ENCODE data around the gene PDHX. TPM values are rescaled to one million over a fixed set of nuclear protein-coding genes. Genes with fewer than 3 reads are reported as not detected.
A peak's percentile ranks its signal among the peaks of the same experiment; 100 is the strongest.

PDHX gene
- total RNA-seq, 1 donor from 2014 or later: 44.0 TPM

GRCh38 chr11:34976496-34977088 is 60.2 kb downstream of the PDHX start:
- Histone ChIP-seq H3K9ac (ENCODE audit: low read length) (peak overlapping the region; percentile 68), H3K36me3 (ENCODE audit: insufficient read depth, low read length) (peaks cover 3% of the 10 kb centered on the region), H3K79me2 (ENCODE audit: insufficient read depth, low read length) (no peaks in the 10 kb centered on the region), H3K27me3 (ENCODE audit: insufficient read depth, low read length) (no peaks in the 10 kb centered on the region), H3K4me2 (ENCODE audit: low read length) (peak overlapping the region; percentile 78), H3K9me3 (ENCODE audit: insufficient read depth, low read depth, low read length) (no peaks in the 10 kb centered on the region), H3K27ac (ENCODE audit: low read depth, low read length) (peak overlapping the region; percentile 89), H4K20me1 (ENCODE audit: insufficient read depth, low read length) (no peaks in the 10 kb centered on the region), H3K4me3 (ENCODE audit: insufficient read depth, low read depth, low read length) (peak overlapping the region; percentile 4), H2AFZ (ENCODE audit: low read depth, low read length) (no peak overlapping the region), H3K4me1 (ENCODE audit: insufficient read depth, low read length) (peaks cover 41% of the 10 kb centered on the region)
- H3K4me3 Mint-ChIP-seq (ENCODE audit: unreplicated experiment): no peak overlapping the region
- no peaks in the 10 kb centered on the region for H3K9me3 Mint-ChIP-seq (ENCODE audit: unreplicated experiment)
- FAIRE-seq (peak; percentile 34), DNase-seq (ENCODE audit: low read depth) (peak; percentile 51)
- peak overlapping the region; percentile 93 for H3K27ac Mint-ChIP-seq (ENCODE audit: unreplicated experiment)
- peaks cover 35% of the 10 kb centered on the region for H3K4me1 Mint-ChIP-seq (ENCODE audit: low read depth, unreplicated experiment)
- peaks cover 9% of the 10 kb centered on the region for H3K36me3 Mint-ChIP-seq (ENCODE audit: low read depth, unreplicated experiment)
- TF ChIP-seq EZH2 (IDR thresholded peaks at IDR 0.05; ENCODE audit: insufficient read depth, low read length) (no peak), CTCF (IDR thresholded peaks at IDR 0.05; ENCODE audit: insufficient read depth, low read depth, low read length) (no peak)
- H3K27me3 Mint-ChIP-seq (ENCODE audit: low read depth, unreplicated experiment): no peaks in the 10 kb centered on the region

GRCh38 chr11:34977089-34977912 is 60.9 kb downstream of the PDHX start:
- Histone ChIP-seq H3K36me3 (ENCODE audit: insufficient read depth, low read length) (peaks cover 3% of the 10 kb centered on the region), H3K4me2 (ENCODE audit: low read length) (peak overlapping the region; percentile 78), H4K20me1 (ENCODE audit: insufficient read depth, low read length) (no peaks in the 10 kb centered on the region), H3K4me1 (ENCODE audit: insufficient read depth, low read length) (peaks cover 41% of the 10 kb centered on the region), H3K9ac (ENCODE audit: low read length) (peak overlapping the region; percentile 68), H2AFZ (ENCODE audit: low read depth, low read length) (no peak overlapping the region), H3K4me3 (ENCODE audit: insufficient read depth, low read depth, low read length) (peak overlapping the region; percentile 4), H3K9me3 (ENCODE audit: insufficient read depth, low read depth, low read length) (no peaks in the 10 kb centered on the region), H3K27me3 (ENCODE audit: insufficient read depth, low read length) (no peaks in the 10 kb centered on the region), H3K79me2 (ENCODE audit: insufficient read depth, low read length) (no peaks in the 10 kb centered on the region), H3K27ac (ENCODE audit: low read depth, low read length) (peak overlapping the region; percentile 89)
- Mint-ChIP-seq H3K27ac (ENCODE audit: unreplicated experiment) (peak overlapping the region; percentile 93), H3K4me3 (ENCODE audit: unreplicated experiment) (peak overlapping the region; percentile 52), H3K27me3 (ENCODE audit: low read depth, unreplicated experiment) (no peaks in the 10 kb centered on the region), H3K36me3 (ENCODE audit: low read depth, unreplicated experiment) (peaks cover 10% of the 10 kb centered on the region), H3K9me3 (ENCODE audit: unreplicated experiment) (no peaks in the 10 kb centered on the region), H3K4me1 (ENCODE audit: low read depth, unreplicated experiment) (peaks cover 35% of the 10 kb centered on the region)
- TF ChIP-seq CTCF (IDR thresholded peaks at IDR 0.05; ENCODE audit: insufficient read depth, low read depth, low read length) (no peak), EZH2 (IDR thresholded peaks at IDR 0.05; ENCODE audit: insufficient read depth, low read length) (no peak)
- FAIRE-seq: peak; percentile 98
- peak; percentile 87 for DNase-seq (ENCODE audit: low read depth)
